ENCODE results near the gene ADAT3.

The ADAT3 gene

DNA sequence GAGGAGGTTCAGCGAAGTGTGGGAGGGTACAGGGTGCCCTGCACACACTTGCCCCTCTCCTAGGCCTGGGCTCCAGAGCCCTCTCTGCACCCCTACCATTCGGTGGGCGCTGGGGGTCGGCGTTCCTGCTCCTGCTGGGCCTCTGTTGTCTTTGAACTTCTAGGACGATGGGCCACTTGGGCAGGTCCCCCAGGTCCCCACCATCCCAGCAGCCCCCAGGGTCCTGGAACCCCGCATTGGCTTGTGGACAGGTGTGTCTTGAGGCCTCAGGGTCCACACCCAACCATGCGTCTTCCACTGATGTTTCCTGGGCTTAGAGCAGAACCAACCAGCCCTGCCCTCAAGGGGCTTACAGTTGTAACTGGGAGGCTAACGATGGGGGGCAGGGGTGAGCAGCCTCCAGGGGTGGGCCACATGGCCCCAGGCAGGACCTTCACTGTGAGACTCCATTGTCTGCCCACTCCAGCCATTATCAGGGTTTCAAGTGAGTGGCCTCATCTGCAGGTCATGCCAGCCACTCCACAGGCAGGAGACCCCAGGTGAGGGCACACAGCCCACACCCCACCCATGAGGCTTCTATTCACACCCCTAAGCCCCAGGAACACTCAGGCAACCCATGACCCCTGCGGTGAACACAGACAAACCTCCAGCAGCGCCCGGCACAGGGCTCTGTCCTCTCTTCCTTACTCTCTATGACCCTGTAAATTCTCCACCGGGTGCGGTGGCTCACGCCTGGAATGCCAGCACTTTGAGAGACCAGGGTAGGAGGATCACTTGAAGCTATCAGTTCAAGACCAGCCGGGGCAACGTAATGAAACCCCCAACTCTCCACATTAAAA is 39.8 kb upstream of the ADAT3 start:
- H3K4me1 ChIP-seq (ENCODE audit: control insufficient read depth in 1 of 2, insufficient read depth in 1 of 2, low read depth in 1 of 2, low read length in 1 of 2), result peaks cover 28 to 33% of the 10 kb centered on the region in 2 experiments
- H3K36me3 ChIP-seq, result no peaks in the 10 kb centered on the region
- no peaks in the 10 kb centered on the region for H3K9me3 ChIP-seq
- peak overlapping the region; percentile 99 for H3K27ac ChIP-seq
- TF ChIP-seq, protein P1, sequence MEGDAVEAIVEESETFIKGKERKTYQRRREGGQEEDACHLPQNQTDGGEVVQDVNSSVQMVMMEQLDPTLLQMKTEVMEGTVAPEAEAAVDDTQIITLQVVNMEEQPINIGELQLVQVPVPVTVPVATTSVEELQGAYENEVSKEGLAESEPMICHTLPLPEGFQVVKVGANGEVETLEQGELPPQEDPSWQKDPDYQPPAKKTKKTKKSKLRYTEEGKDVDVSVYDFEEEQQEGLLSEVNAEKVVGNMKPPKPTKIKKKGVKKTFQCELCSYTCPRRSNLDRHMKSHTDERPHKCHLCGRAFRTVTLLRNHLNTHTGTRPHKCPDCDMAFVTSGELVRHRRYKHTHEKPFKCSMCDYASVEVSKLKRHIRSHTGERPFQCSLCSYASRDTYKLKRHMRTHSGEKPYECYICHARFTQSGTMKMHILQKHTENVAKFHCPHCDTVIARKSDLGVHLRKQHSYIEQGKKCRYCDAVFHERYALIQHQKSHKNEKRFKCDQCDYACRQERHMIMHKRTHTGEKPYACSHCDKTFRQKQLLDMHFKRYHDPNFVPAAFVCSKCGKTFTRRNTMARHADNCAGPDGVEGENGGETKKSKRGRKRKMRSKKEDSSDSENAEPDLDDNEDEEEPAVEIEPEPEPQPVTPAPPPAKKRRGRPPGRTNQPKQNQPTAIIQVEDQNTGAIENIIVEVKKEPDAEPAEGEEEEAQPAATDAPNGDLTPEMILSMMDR (IDR thresholded peaks at IDR 0.05), result no peak
- H3K27me3 ChIP-seq, result no peaks in the 10 kb centered on the region
- peak overlapping the region; percentile 92 to 99 for H3K4me3 ChIP-seq (ENCODE audit: low read depth in 1 of 2, low read length in 1 of 2)

DNA sequence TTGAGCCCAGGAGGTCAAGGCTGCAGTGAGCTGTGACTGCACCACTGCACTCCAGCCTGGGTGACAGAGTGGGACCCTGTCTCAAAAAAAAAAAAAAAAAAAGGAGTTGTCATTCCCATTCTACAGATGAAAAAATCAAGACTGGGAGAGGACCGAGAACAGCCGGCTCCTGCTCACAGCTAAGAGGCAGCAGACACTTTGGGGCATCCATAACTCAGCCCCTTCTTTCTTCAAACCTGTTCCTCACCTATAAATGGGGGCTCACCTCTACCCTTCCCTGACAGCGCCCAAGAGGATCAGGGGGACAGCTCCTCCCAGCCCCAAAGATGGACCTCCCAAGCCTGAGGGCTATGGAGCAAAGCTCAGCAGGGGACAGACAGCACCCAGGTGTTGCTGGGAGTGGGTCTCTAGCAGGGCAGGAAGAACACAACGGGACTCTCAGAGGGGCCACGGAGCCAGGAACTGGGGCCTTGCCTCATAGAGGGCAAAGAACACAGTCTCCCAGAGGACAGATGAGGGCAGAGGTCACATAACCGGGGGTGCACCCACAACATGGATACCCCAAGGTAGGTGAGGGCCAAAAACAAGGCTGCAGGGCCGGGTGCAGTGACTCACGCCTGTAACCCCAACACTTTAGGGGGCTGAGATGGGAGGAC is 38.4 kb upstream of the ADAT3 start:
- TF ChIP-seq, protein P1 (IDR thresholded peaks at IDR 0.05), result no peak
- Histone ChIP-seq H3K4me1 (ENCODE audit: control insufficient read depth in 1 of 2, insufficient read depth in 1 of 2, low read depth in 1 of 2, low read length in 1 of 2) (peaks cover 13 to 18% of the 10 kb centered on the region in 2 experiments), H3K27me3 (no peaks in the 10 kb centered on the region), H3K4me3 (ENCODE audit: low read depth in 1 of 2, low read length in 1 of 2) (no peak overlapping the region), H3K27ac (no peak overlapping the region), H3K36me3 (peaks cover 6% of the 10 kb centered on the region), H3K9me3 (no peaks in the 10 kb centered on the region)

DNA sequence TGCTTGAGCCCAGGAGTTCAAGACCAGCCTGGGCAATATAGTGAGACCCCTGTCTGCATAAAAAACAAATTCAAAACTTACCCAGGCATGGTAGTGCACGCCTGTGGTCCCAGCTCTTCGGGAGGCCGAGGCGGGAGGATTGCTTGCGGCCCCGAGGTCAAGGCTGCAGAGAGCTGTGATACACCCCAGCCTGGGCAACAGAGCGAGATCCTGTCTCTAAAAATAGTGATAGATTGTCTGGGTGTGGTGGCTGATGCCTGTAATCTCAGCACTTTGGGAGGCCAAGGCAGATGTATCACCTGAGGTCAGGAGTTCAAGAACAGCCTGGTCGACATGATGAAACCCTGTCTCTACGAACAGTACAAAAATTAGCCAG is 37.9 kb upstream of the ADAT3 start:
- Histone ChIP-seq H3K27me3 (no peaks in the 10 kb centered on the region), H3K4me1 (ENCODE audit: control insufficient read depth in 1 of 2, insufficient read depth in 1 of 2, low read depth in 1 of 2, low read length in 1 of 2) (peaks cover 8 to 13% of the 10 kb centered on the region in 2 experiments), H3K27ac (no peak overlapping the region), H3K4me3 (ENCODE audit: low read depth in 1 of 2, low read length in 1 of 2) (no peak overlapping the region), H3K36me3 (peaks cover 6% of the 10 kb centered on the region), H3K9me3 (no peaks in the 10 kb centered on the region)
- TF ChIP-seq, protein P1 (IDR thresholded peaks at IDR 0.05), result no peak

DNA sequence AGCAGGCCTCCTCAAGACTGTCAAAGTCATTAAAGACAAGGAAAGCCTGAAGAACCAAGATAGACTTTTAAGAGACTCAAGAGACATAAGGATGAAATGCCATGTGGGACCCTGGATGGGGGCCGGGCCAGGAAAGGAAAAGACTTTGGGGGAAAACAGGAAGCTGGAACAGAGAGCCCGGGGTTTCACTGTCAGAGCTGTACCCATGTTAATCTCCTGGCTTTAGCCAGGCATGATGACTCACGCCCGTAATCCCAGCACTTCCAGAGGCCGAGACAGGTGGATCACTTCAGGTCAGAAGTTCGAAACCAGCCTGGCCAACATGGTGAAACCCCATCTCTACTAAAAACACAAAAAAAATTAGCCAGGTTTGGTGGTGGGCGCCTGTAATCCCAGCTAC is 36.2 kb upstream of the ADAT3 start:
- no peaks in the 10 kb centered on the region for H3K27me3 ChIP-seq
- TF ChIP-seq, protein P1 (IDR thresholded peaks at IDR 0.05), result no peak
- peaks cover 9 to 17% of the 10 kb centered on the region in 2 experiments for H3K4me1 ChIP-seq (ENCODE audit: control insufficient read depth in 1 of 2, insufficient read depth in 1 of 2, low read depth in 1 of 2, low read length in 1 of 2)
- peaks cover 13% of the 10 kb centered on the region for H3K36me3 ChIP-seq
- H3K27ac ChIP-seq, result no peak overlapping the region
- no peak overlapping the region for H3K4me3 ChIP-seq (ENCODE audit: low read depth in 1 of 2, low read length in 1 of 2)
- H3K9me3 ChIP-seq, result no peaks in the 10 kb centered on the region

DNA sequence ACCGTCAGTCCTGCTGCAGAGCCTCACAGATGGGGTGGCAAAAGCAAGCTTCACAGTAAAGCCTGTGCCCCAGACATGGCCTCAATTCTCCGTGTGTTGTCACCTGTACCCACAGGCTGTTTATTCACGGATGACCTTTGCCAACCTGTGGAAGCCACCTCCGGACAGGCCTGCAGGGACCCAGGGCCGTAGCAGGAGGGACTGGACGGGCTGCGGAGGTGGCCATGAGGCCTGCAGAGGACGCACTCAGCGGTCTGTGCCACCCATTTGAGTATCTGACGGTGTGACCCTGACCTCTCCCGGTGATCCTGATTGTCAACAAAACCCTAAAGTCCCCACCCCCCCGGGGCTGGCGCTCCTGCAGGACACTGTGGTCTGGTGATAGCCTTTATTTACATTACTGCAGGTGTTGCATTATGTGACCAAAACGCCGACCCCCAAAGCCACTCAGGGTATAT is 34.0 kb upstream of the ADAT3 start:
- Histone ChIP-seq H3K9me3 (no peaks in the 10 kb centered on the region), H3K36me3 (peaks cover 13% of the 10 kb centered on the region), H3K27me3 (no peaks in the 10 kb centered on the region), H3K4me3 (ENCODE audit: low read depth in 1 of 2, low read length in 1 of 2) (no peak overlapping the region), H3K27ac (no peak overlapping the region), H3K4me1 (ENCODE audit: control insufficient read depth in 1 of 2, insufficient read depth in 1 of 2, low read depth in 1 of 2, low read length in 1 of 2) (peaks cover 22% of the 10 kb centered on the region in 2 experiments)
- TF ChIP-seq, protein P1 (IDR thresholded peaks at IDR 0.05), result no peak
